K562 (cell line): ENCODE results near the gene MICAL2. TPM values are rescaled to one million over a fixed set of nuclear protein-coding genes. Genes with fewer than 3 reads are reported as not detected.
A peak's percentile ranks its signal among the peaks of the same experiment; 100 is the strongest.

Experiments used
- ATAC-seq: fragments of 200-7000 bp; cut with Tn5 transposase; 3 replicates; pipeline ENCODE4 v1.9.1; 2020; ENCODE audit warnings: moderate library complexity
- BruUV-seq: library from RNA; stranded (reverse); fragments of 400-500 nt; replicated peaks from 2 replicates; lab custom pipeline; 2021; lab: Mats Ljungman, UMichigan
- CTCF ChIA-PET: fragments of 300-600 bp; formaldehyde crosslinking; extraction: SDS; loops from one replicate; lab custom pipeline; 2021; ENCODE audit warnings: low intra/inter-chr PET ratio; lab: Yijun Ruan, JAX
- POLR2A ChIA-PET: fragments of 300-600, 350-650 bp; sonication (Branson Sonifier 250); formaldehyde crosslinking; extraction: SDS; loops from one replicate; lab custom pipeline; 2021; ENCODE audit warnings: antibody characterized with exemption, inconsistent platforms; lab: Yijun Ruan, JAX
- DNase-seq, 4 experiments: peaks; one replicate each; pipeline versions ENCODE4 v3.0.0 to v3.0.0-alpha.2; 2011 to 2018; ENCODE audit warnings: low spot score in 3 of 4, mixed read lengths in 3 of 4; ENCODE audit errors: extremely low read depth in 1 of 4
- FAIRE-seq: peaks from 2 replicates; lab custom pipeline; 2011; peaks lifted over from hg19 to GRCh38; lab: Jason Lieb, UNC
- H2AFZ ChIP-seq: 2 replicates; pipeline ENCODE4 v1.6.0; 2011; ENCODE audit warnings: low read depth, low read length, control low read depth, inconsistent platforms
- H3K27ac ChIP-seq: fragments of 200-600 bp; 3 replicates; pipeline ENCODE4 v1.8.0; 2011; ENCODE audit warnings: low read depth, mild to moderate bottlenecking, control low read depth, inconsistent platforms, low read length, moderate library complexity, mixed read lengths; ENCODE audit errors: extremely low read depth
- H3K27me3 ChIP-seq, 2 experiments: fragments of 300-600 bp in 1 of 2; 2 replicates in 1 of 2; 3 replicates in 1 of 2; pipeline versions ENCODE4 v1.6.0 to v1.8.0; 2011; ENCODE audit warnings: inconsistent platforms in 2 of 2, low read length in 2 of 2, mild to moderate bottlenecking in 1 of 2, mixed read lengths in 1 of 2, moderate library complexity in 1 of 2; ENCODE audit not compliant: control insufficient read depth in 2 of 2, insufficient read depth in 2 of 2
- H3K36me3 ChIP-seq: fragments of 300-600 bp; 3 replicates; pipeline ENCODE4 v1.8.0; 2011; ENCODE audit warnings: mild to moderate bottlenecking, low read length, inconsistent platforms; ENCODE audit not compliant: control insufficient read depth, insufficient read depth
- H3K4me1 ChIP-seq, 2 experiments: fragments of 200-600 bp in 1 of 2; replicated peaks in 1 of 2; 2 replicates in 1 of 2; 3 replicates in 1 of 2; pipeline versions ENCODE4 v1.5.1 to v1.8.0; 2011; ENCODE audit warnings: inconsistent platforms in 2 of 2, low read length in 2 of 2, mild to moderate bottlenecking in 1 of 2, mixed read lengths in 1 of 2, moderate library complexity in 1 of 2; ENCODE audit not compliant: control insufficient read depth in 2 of 2, insufficient read depth in 2 of 2
- H3K4me2 ChIP-seq: 2 replicates; pipeline ENCODE4 v1.6.1; 2011; ENCODE audit warnings: low read length, control low read depth, inconsistent platforms, mixed read lengths; ENCODE audit not compliant: insufficient read depth
- H3K4me3 ChIP-seq: fragments of 200-600 bp; sonication (generic), shearing (Covaris generic); 2 replicates; pipeline ENCODE4 v1.5.1; 2016; ENCODE audit warnings: control low read depth, inconsistent platforms
- H3K79me2 ChIP-seq: fragments of 200-600 bp; 3 replicates; pipeline ENCODE4 v1.8.0; 2011; ENCODE audit warnings: low read length, inconsistent platforms; ENCODE audit not compliant: control insufficient read depth, insufficient read depth
- H3K9ac ChIP-seq, 2 experiments: 2 replicates each; pipeline versions ENCODE4 v1.6.0 to v1.6.1; 2011; ENCODE audit warnings: low read depth in 2 of 2, low read length in 2 of 2, control low read depth in 1 of 2, inconsistent platforms in 1 of 2, mild to moderate bottlenecking in 1 of 2, mixed read lengths in 1 of 2; ENCODE audit not compliant: insufficient read depth in 1 of 2
- H3K9me1 ChIP-seq: one replicate; pipeline ENCODE4 v1.6.0; 2011; ENCODE audit warnings: inconsistent platforms, mild to moderate bottlenecking, low read length, moderate library complexity; ENCODE audit not compliant: control insufficient read depth, insufficient read depth
- H3K9me3 ChIP-seq: replicated peaks from 2 replicates; pipeline ENCODE4 v1.5.1; 2011; ENCODE audit warnings: low read depth, low read length, inconsistent platforms; ENCODE audit not compliant: control insufficient read depth, insufficient read depth
- H4K20me1 ChIP-seq: replicated peaks from 2 replicates; pipeline ENCODE4 v1.6.1; 2011; ENCODE audit warnings: low read length, inconsistent platforms, mixed read lengths; ENCODE audit not compliant: control insufficient read depth, insufficient read depth
- CBFB ChIP-seq: sonication (generic); formaldehyde crosslinking; IDR thresholded peaks from 2 replicates; pipeline ENCODE4 v1.4.0; 2020; ENCODE audit warnings: mild to moderate bottlenecking, missing genetic modification reagents
- CTCF ChIP-seq, 3 experiments: IDR thresholded peaks in 2 of 3; conservative IDR thresholded peaks in 1 of 3; 2 replicates each; pipeline ENCODE4 v1.5.1; 2011 to 2012; ENCODE audit warnings: low read length in 3 of 3, mild to moderate bottlenecking in 3 of 3, control low read depth in 2 of 3, improper control_type of control experiment in 1 of 3, inconsistent platforms in 1 of 3, low read depth in 1 of 3, mixed read lengths in 1 of 3, moderate library complexity in 1 of 3; ENCODE audit not compliant: insufficient read depth in 2 of 3
- CTCFL ChIP-seq: IDR thresholded peaks from 2 replicates; pipeline ENCODE4 v1.6.1; 2011; ENCODE audit warnings: borderline replicate concordance, low read depth, mild to moderate bottlenecking, moderate library complexity, low read length; ENCODE audit not compliant: insufficient read depth, poor library complexity, severe bottlenecking
- ETS2 ChIP-seq: IDR thresholded peaks from 2 replicates; pipeline ENCODE4 v1.6.1; 2016; ENCODE audit warnings: borderline replicate concordance, missing genetic modification characterization, mild to moderate bottlenecking, moderate library complexity, missing compliant biosample characterization; ENCODE audit not compliant: poor library complexity, severe bottlenecking
- MBD2 ChIP-seq: sonication (generic); IDR thresholded peaks from 2 replicates; pipeline ENCODE4 v1.6.1; 2016; ENCODE audit warnings: low read depth, borderline replicate concordance
- RAD21 ChIP-seq, 2 experiments: fragments of 250-450 bp in 1 of 2; fragments of 450-650 bp in 1 of 2; sonication (Bioruptor Pico) in 1 of 2; formaldehyde crosslinking in 1 of 2; IDR thresholded peaks in 1 of 2; conservative IDR thresholded peaks in 1 of 2; 2 replicates each; pipeline versions ENCODE4 v1.4.0 to v1.8.0; 2020 to 2022; ENCODE audit warnings: mild to moderate bottlenecking in 2 of 2, moderate library complexity in 1 of 2
- SMC3 ChIP-seq: conservative IDR thresholded peaks from 2 replicates; pipeline ENCODE4 v1.6.1; 2011; ENCODE audit warnings: low read depth, low read length, improper control_type of control experiment; ENCODE audit not compliant: insufficient read depth
- ZNF740 ChIP-seq, 3 experiments: fragments of 200-800 bp in 1 of 3; sonication (Bioruptor generic) in 1 of 3; sonication (generic) in 1 of 3; formaldehyde crosslinking in 1 of 3; IDR thresholded peaks; 2 replicates each; pipeline versions ENCODE4 v1.6.1 to v1.8.0; 2016 to 2022; ENCODE audit warnings: mild to moderate bottlenecking in 2 of 3, missing compliant biosample characterization in 2 of 3, missing genetic modification characterization in 2 of 3, missing genetic modification reagents in 1 of 3
- WGBS: fragments of 100-300 bp; shearing (Covaris generic); methylation state at CpG from one replicate; pipeline ENCODE4 v1.1.6; 2016; ENCODE audit warnings: low coverage, mixed read lengths; ENCODE audit not compliant: insufficient coverage; ENCODE audit errors: missing lambda C conversion rate; 5-methylcytosine and 5-hydroxymethylcytosine counted together
- in situ Hi-C: fragments of 300-500 bp; cut with MboI; formaldehyde crosslinking; loops from 4 replicates; pipeline ENCODE4 v1.15.0; 2018; ENCODE audit warnings: inconsistent platforms, mixed read lengths
- intact Hi-C: fragments of 100-400 bp; cut with micrococcal nuclease; formaldehyde crosslinking; loops from 2 replicates; pipeline ENCODE4 v1.14.2; 2022
- polyA plus RNA-seq, 8 experiments: library from polyadenylated mRNA; depleted of rRNA in 4 of 8; stranded (reverse) in 5 of 8; unstranded in 3 of 8; fragments of >200 nt; fragmentation: Nextera tagmentation in 2 of 8; fragmentation: Illumina TruSeq in 1 of 8; extraction: Ambion mirVana in 2 of 8; extraction: Trizol in 1 of 8; gene quantifications; 2 replicates each; pipeline versions ENCODE4 v1.2.1 to v1.2.3, GENCODE V29; 2011 to 2014; ENCODE audit warnings: inconsistent platforms in 1 of 8, missing spikeins in 1 of 8
- total RNA-seq, 7 experiments: library from RNA; depleted of rRNA in 6 of 7; stranded (reverse); fragments of >200 nt in 6 of 7; fragmentation: Illumina TruSeq in 2 of 7; extraction: Trizol in 2 of 7; gene quantifications; 2 replicates each; pipeline versions ENCODE4 v1.2.1 to v1.2.3, GENCODE V29; 2011 to 2021; ENCODE audit warnings: low replicate concordance in 1 of 7

Gene MICAL2
- total and polyA plus RNA-seq, 9 of the 15 experiments (the other 6 are each of a cell fraction or from before 2014, with no cell fraction given), result 4.7 to 64.2 (median 33.6) TPM

GRCh38 chr11:12083380-12083779, 27.0 kb upstream of the MICAL2 start:
- Histone ChIP-seq H3K9me3 (no peaks in the 10 kb centered on the region), H3K36me3 (no peaks in the 10 kb centered on the region), H3K79me2 (no peaks in the 10 kb centered on the region), H2AFZ (no peak overlapping the region), H3K4me1 (peaks cover 0 to 6% of the 10 kb centered on the region in 2 experiments; a peak in 1 of 5 replicates), H3K9ac (no peak overlapping the region), H3K27me3 (peaks cover 2 to 9% of the 10 kb centered on the region in 2 experiments; a peak in 2 of 5 replicates), H4K20me1 (no peaks in the 10 kb centered on the region), H3K4me2 (no peak overlapping the region), H3K9me1 (no peaks in the 10 kb centered on the region), H3K27ac (no peak overlapping the region), H3K4me3 (no peak overlapping the region)
- POLR2A ChIA-PET, result interaction anchor here (0.9 to 1.2 kb wide), 2 partner anchors 179 to 186 kb away, joined by 3 to 6 read pairs; no protein-coding TSS in a partner anchor
- WGBS, result 45% methylated on average over 1 of the region's 1 CpG
- FAIRE-seq, result no peak
- TF ChIP-seq CTCF (IDR thresholded peaks at IDR 0.05 in 2 of 3, conservative IDR thresholded peaks at IDR 0.05 in 1 of 3; ENCODE audit: insufficient read depth in 2 of 3, low read depth in 1 of 3, low read length in 3 of 3), result peak; percentile 44 to 51 (median 45); a peak in 5 of 6 replicates
- no peak for TF ChIP-seq ETS2 (tag)
- peak; percentile 61 for TF ChIP-seq SMC3
- peak; percentile 66 for TF ChIP-seq CTCFL
- TF ChIP-seq ZNF740 (CRISPR knock-in tag; IDR thresholded peaks at IDR 0.05), result no peak
- no peak for TF ChIP-seq ZNF740 (tag; IDR thresholded peaks at IDR 0.05)
- no peak for TF ChIP-seq MBD2
- TF ChIP-seq RAD21 (CRISPR knock-in tag; conservative IDR thresholded peaks at IDR 0.05 in 1 of 2, IDR thresholded peaks at IDR 0.05 in 1 of 2), result peak; percentile 7 to 52; a peak in 2 of 4 replicates
- TF ChIP-seq CBFB, result no peak
- intact Hi-C loops (no loop called here), in situ Hi-C loops (no loop called here)
- BruUV-seq, result no TSS peak
- CTCF ChIA-PET, result no interaction called here
- DNase-seq, result peak; percentile 28 to 47 (median 41)
- ATAC-seq, result 0 out of 3 replicates have a peak, but pooled peaks have one; percentile 35
